ENCODE data around the gene BCAR3.
A peak's percentile ranks its signal among the peaks of the same experiment; 100 is the strongest.

The BCAR3 gene

GRCh38 chr1:93700532-93701469 is 19.2 kb upstream of the BCAR3 start (continued):
- TF ChIP-seq ZNF148 (tag by site-specific recombination; IDR thresholded peaks at IDR 0.05; ENCODE audit: borderline replicate concordance), result no peak
- no peak for TF ChIP-seq ZNF354C (tag by site-specific recombination; IDR thresholded peaks at IDR 0.05; ENCODE audit: borderline replicate concordance, low read depth)
- TF ChIP-seq ZSCAN23 (tag by site-specific recombination; IDR thresholded peaks at IDR 0.05), result no peak
- TF ChIP-seq OVOL3 (tag by site-specific recombination; IDR thresholded peaks at IDR 0.05), result no peak
- TF ChIP-seq ZSCAN16 (tag by site-specific recombination; IDR thresholded peaks at IDR 0.05), result no peak
- no peak for TF ChIP-seq ZNF623 (tag by site-specific recombination; IDR thresholded peaks at IDR 0.05)
- TF ChIP-seq ZNF518A (tag by site-specific recombination; conservative IDR thresholded peaks at IDR 0.05; ENCODE audit: low read depth), result no peak

GRCh38 chr1:93699503-93700168 is 18.0 kb upstream of the BCAR3 start:
- no peak for TF ChIP-seq ZNF521 (tag by site-specific recombination; IDR thresholded peaks at IDR 0.05)
- TF ChIP-seq ZNF311 (tag by site-specific recombination; IDR thresholded peaks at IDR 0.05; ENCODE audit: borderline replicate concordance), result no peak
- TF ChIP-seq ZFHX2 (tag by site-specific recombination; conservative IDR thresholded peaks at IDR 0.05), result peak; percentile 43
- no peak for TF ChIP-seq ZNF16 (tag by site-specific recombination; IDR thresholded peaks at IDR 0.05; ENCODE audit: low read depth)
- TF ChIP-seq ZNF621 (tag by site-specific recombination; IDR thresholded peaks at IDR 0.05), result no peak
- H3K27ac ChIP-seq (ENCODE audit: extremely low read depth, low read depth, low read length), result no peak overlapping the region
- no peaks in the 10 kb centered on the region for H3K36me3 ChIP-seq (ENCODE audit: control insufficient read depth in 2 of 2, insufficient read depth in 1 of 2, low read length in 2 of 2)
- H3K4me1 ChIP-seq (ENCODE audit: control insufficient read depth, insufficient read depth, low read length), result no peaks in the 10 kb centered on the region
- H3K4me3 ChIP-seq (ENCODE audit: low read depth, low read length), result no peak overlapping the region
- ChIA-PET POLR2A (no interaction called here), CTCF (interaction anchor here (0.6 kb wide), 1 partner anchor 69 kb away, joined by 3 read pairs; no protein-coding TSS in a partner anchor)
- H3K9me3 ChIP-seq (ENCODE audit: control insufficient read depth, insufficient read depth, low read depth, low read length), result no peaks in the 10 kb centered on the region

- Histone ChIP-seq H3K27ac (ENCODE audit: extremely low read depth, low read depth, low read length) (no peak overlapping the region), H3K4me3 (ENCODE audit: low read depth, low read length) (no peak overlapping the region), H3K9me3 (ENCODE audit: control insufficient read depth, insufficient read depth, low read depth, low read length) (no peaks in the 10 kb centered on the region), H3K4me1 (ENCODE audit: control insufficient read depth, insufficient read depth, low read length) (no peaks in the 10 kb centered on the region), H3K36me3 (ENCODE audit: control insufficient read depth in 2 of 2, insufficient read depth in 1 of 2, low read length in 2 of 2) (no peaks in the 10 kb centered on the region)
- ChIA-PET CTCF (no interaction called here), POLR2A (no interaction called here)
- TF ChIP-seq ZIC2 (tag by site-specific recombination; IDR thresholded peaks at IDR 0.05) (no peak), ZNF24 (tag by site-specific recombination; IDR thresholded peaks at IDR 0.05) (no peak), ZNF585B (tag by site-specific recombination; IDR thresholded peaks at IDR 0.05) (no peak), ZNF488 (tag by site-specific recombination; IDR thresholded peaks at IDR 0.05) (no peak), ZNF223 (tag by site-specific recombination; IDR thresholded peaks at IDR 0.05) (no peak), YY1 (tag by site-specific recombination; IDR thresholded peaks at IDR 0.05) (no peak), CTCF (tag by site-specific recombination; IDR thresholded peaks at IDR 0.05) (no peak), BCL11A (tag by site-specific recombination; IDR thresholded peaks at IDR 0.05; ENCODE audit: low read depth) (no peak), HOXD13 (CRISPR knock-in tag; IDR thresholded peaks at IDR 0.05; ENCODE audit: borderline replicate concordance) (no peak), ZNF155 (tag by site-specific recombination; IDR thresholded peaks at IDR 0.05) (no peak)
Measured at GRCh38 chr1:93699049-93699384, 17.4 kb upstream of the BCAR3 start.
